ENCODE results near the gene FOXP1.

The FOXP1 gene

GRCh38 chr3:71583566-71584393 lies at the start of gene FOXP1:
FOXP1 (minus strand) TSS chr3:71583728; CDS start chr3:71198381, 385,347 bp downstream.
- DNase-seq (ENCODE audit: low read depth), result peak; percentile 43

GRCh38 chr3:71629711-71630110 lies 46.2 kb upstream of the FOXP1 start:
- no peak for DNase-seq (ENCODE audit: low read depth)

GRCh38 chr3:71629289-71629688 lies 45.8 kb upstream of the FOXP1 start:
- no peak for DNase-seq (ENCODE audit: low read depth)

DNA sequence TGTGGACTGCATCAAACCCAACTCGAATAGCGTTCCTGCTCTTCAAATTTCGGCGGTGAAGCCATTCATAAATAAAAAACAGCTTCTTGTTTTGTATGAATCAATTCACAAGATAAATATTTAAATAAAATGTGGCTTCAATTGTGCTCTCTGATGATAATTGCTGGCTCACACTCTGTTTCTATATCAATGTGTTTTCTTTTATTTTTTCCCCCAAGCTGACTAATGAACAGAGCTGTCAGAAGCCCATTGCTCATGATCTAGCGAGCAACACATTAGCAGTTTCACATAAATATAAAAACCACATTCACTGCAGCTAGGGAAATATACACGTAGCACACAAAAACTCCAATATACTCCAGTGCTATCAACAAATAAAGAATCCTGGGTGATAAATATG lies 45.0 kb upstream of the FOXP1 start:
- no peak for DNase-seq (ENCODE audit: low read depth)

- no peak for DNase-seq (ENCODE audit: low read depth)
These were observed 42.1 kb upstream of the FOXP1 start for GRCh38 chr3:71625676-71626075.

DNA sequence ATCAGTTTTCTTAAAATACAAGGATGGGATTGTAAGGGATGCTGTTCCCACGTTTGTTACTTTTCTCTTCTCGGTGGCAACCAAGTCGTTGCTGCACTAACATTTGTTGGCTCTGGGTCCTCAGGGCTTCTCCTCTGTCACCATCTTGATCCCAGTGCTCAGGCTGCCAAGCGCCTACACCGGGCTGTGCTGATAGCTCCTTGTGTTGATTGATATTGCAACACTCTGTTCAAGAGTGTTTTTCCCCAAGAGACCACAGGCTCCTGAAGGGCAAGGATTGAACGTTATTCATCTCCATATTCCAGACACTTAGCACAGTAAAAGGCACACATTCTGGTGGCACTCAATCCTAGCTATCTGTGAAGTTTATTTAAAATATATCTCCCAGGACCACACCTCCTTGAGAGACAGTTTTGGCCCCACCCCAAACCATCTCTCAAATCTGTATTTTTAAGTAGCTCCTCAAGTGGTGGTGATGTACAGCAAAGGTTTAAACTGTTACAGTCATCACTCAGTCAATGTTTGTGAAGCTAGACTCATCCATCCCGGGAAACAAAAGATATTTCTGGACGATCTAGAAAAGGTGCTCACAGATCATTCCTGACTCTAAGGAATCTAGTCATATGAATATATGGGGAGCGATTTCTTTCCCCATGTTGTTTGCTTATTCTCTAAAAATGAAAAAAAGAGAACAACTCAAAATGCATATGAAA lies 38.5 kb upstream of the FOXP1 start:
- no peak for DNase-seq (ENCODE audit: low read depth)

DNA sequence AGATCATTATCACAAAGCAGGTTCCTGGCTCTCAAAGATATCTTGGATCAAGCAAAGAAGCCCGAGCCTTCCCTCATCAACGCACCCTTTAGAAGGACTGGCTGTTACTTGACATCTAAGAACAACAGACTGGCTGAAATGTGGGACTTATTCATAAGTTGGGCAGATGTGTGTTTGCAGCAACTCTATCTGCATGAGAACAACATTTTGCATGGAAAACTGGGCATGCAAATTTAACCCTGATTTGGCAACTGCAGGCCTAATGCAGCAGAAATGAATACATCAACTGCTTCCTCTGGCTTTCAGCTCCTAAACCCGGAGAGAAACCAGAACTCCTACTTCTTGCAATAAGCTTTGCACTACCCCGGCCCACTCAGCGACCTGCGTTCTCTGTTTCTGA lies 35.0 kb upstream of the FOXP1 start:
- no peak for DNase-seq (ENCODE audit: low read depth)

DNA sequence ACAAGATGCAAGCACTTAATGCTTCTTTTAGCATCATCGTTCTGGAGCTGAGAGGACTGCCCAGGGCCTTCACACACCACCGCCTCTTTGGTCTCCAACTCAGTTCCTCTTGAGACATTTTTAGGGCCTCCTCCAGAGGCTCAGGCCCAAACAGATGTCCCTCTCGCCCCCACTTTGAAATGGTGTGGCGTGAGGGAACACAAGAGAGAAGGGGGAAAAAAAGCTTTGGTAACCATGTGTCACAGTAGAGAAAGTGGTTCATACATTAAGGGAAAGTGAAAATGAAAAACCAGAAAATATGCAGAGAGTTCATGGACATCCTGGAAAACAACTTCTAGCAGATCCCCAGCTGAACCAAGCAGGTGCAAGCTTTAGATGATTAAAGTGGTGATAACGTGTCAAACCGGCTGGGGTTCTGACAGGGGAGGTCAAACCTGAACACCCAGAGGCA lies 33.1 kb upstream of the FOXP1 start:
- no peak for DNase-seq (ENCODE audit: low read depth)

- no peak for DNase-seq (ENCODE audit: low read depth)
These were observed 31.3 kb upstream of the FOXP1 start for GRCh38 chr3:71614869-71615268.

- DNase-seq (ENCODE audit: low read depth), result no peak
These were observed 30.9 kb upstream of the FOXP1 start for GRCh38 chr3:71614426-71614825.

- no peak for DNase-seq (ENCODE audit: low read depth)
These were observed 27.6 kb upstream of the FOXP1 start for GRCh38 chr3:71611099-71611498.

GRCh38 chr3:71607364-71607763 lies 23.8 kb upstream of the FOXP1 start:
- DNase-seq (ENCODE audit: low read depth), result no peak

DNA sequence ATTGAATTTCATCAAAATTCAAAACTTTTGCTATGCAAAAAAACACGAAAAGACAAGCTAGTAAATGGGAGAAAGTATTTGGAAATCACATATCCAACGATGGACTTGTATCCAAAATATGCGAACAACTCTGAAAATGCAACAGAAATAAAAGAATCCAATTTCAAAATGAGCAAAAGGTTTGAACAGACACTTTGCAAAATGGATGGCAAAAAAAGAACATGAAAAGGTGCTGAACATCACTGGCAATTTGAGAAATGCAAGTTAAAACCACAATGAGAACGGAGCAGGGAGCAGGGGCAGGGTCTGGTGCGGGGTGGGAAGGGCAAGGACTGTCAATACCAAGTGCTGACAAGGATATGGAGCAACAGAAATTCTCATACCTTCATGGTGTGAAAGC lies 23.1 kb upstream of the FOXP1 start:
- DNase-seq (ENCODE audit: low read depth), result no peak

DNA sequence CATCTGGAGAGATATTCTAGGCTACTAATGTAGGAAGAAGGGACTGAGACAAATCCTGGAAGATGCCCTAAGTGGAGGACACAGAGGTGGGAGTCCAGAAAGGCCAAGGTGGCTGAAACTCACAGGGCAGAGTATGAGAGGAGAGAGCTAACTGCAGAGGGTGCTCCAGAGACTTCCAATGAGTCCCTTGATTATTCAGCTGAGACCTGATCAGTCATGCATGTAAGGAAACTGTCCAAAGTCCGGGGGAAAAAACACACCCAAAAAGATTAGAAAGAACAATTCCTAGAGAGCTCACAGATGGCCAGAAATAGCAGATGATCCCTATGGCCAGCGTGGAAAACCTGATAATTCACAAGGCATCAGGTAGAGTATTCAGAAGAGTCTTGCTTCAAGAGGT lies 18.7 kb upstream of the FOXP1 start:
- DNase-seq (ENCODE audit: low read depth), result no peak

GRCh38 chr3:71601811-71602210 lies 18.3 kb upstream of the FOXP1 start:
- DNase-seq (ENCODE audit: low read depth), result no peak

DNA sequence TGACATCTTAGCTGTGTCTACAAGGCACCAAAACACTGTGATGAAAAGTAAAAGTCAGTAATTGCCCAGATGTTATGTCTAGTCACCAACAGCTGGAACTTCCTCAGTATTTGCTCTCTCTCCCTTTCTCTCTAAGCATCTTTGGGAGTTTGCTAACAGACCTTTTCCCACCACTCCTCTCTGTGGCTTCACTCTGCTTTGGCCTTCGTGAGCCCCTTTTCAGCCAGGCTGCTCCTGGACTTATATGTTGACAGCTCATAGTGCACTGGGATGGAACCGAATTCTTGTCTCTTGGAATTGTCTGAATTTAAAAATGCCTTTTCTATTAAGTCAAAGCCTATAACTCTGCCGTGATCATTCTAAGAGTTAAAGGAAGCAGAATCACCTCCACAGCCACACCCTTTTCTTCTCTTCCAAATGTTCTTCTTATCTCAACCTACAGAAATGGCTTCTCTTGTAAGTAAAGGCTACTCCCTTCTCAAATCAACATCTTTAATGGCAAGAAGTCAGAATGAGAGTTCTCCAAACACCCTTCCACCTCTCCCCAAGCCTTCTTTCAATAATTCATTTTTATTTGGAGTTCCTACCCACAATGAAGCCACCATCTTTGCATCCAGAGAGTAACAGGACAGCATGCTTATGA lies 17.2 kb upstream of the FOXP1 start:
- DNase-seq (ENCODE audit: low read depth), result no peak

- DNase-seq (ENCODE audit: low read depth), result no peak
These were observed 15.9 kb upstream of the FOXP1 start for GRCh38 chr3:71599416-71599815.

- DNase-seq (ENCODE audit: low read depth), result no peak
These were observed 14.8 kb upstream of the FOXP1 start for GRCh38 chr3:71598292-71598691.

DNA sequence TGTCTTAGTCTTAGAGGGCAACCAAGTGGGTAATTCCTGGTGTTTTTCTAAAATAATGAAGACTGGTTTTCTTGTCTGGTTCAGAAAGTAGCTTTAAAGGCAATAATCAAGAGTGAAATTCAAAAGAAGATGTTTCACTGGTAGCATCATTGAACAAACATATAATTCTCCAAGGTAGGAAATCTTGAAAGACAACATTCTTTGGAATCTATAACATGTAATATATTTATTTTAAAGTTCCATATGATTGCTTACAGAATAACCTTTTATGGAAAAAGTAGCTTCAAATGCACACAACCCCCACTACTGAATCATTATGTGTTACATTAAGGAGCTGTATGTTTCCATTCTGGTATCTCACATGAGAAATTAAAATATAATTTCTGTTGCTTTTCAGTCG lies 13.8 kb upstream of the FOXP1 start:
- no peak for DNase-seq (ENCODE audit: low read depth)

- DNase-seq (ENCODE audit: low read depth), result no peak
These were observed 9.6 kb upstream of the FOXP1 start for GRCh38 chr3:71593106-71593505.

DNA sequence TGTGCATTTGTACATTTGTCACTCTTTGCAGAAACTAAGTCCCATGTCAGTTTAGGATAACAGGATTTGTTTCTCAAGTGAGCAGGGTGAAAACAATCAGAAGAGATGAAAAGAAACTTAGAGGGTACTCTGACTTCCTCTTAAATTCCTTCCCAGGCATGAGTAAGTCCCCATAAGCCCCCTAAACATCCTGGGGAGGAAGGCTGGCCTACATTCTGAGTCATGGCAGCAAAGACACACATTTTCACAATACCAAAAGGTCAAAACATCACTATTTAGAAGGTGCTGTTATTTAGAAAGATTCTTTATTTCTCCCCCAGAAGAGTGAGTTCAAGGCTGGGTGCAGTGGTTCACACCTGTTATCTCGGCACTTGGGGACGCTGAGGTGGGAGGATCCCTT lies 7.6 kb upstream of the FOXP1 start:
- DNase-seq (ENCODE audit: low read depth), result no peak

DNA sequence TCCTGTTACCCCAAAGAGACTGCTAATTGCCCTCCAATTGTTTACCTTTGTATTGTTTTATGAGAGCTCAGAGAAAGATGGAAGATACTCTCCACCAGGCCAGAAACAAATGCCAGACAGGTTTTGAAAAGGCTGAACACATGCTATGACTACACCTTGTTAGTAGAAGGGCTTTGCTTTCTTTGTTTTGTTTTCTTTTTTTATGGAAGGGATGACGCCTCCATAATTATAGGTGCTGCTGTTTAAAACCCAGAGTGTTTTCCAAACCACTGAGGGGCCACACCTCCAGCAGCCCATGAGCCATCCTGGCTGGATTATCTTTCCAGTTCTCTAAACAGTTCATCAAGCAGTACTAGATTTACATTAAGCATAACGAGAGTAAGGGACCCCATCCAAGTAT lies 5.6 kb upstream of the FOXP1 start:
- no peak for DNase-seq (ENCODE audit: low read depth)

DNA sequence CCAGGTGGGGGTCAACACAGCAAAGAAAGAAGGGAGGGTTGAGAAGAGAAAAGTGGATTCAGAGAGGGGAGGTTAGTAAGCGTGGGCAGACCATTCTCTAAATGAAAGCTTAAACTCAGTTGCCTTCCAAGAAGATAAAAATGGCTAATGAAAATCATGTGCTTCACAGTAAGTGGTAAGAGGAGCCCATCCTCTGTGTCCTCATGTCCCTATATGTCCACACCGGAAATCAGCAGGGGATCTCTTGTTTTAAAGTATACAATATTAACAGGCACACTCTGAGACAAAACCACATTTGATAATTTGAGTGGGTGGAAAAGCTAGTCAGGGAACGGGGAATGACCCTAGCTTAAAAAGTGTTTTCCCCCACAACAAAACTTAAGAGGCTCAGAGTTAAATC lies 4.4 kb upstream of the FOXP1 start:
- DNase-seq (ENCODE audit: low read depth), result no peak

Measured in T-helper 22 cell (primary cell).